Measurements from ENCODE around the gene ADCY5. TPM values are rescaled to one million over a fixed set of nuclear protein-coding genes. Genes with fewer than 3 reads are reported as not detected.

Gene ADCY5
- total RNA-seq, 1 experiment from 2014 or later = 1.4 TPM

DNA sequence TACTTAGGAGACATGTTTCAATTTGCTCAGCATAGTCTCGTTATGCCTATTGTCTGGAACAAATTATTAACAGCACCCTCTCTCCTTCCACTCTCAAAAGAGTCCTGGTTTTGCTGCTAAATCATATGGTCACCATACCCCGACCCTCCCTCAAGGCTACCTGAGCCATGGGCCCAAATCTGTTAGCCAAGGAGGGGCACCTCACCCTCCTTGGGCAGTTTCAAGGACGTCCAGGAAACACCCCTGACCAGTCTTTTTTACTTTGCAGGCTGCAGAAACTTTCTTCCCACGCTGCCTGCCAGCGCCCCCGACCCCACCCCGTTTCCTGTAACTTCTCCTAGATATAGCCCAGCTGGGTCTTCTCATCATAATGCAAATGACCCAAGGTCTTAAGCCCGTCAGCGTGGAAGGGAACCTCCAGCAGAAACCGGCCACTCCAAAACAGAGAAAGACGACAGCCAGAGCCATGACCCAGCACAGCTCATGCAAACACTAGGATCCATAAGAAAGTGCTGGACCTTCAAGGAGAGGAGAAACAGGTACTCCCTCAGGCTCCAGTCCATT is 62.3 kb downstream of the ADCY5 start:
- CTCF ChIA-PET = no interaction called here
- BruUV-seq (replicated peaks) = no TSS peak
- TF ChIP-seq, protein P1, sequence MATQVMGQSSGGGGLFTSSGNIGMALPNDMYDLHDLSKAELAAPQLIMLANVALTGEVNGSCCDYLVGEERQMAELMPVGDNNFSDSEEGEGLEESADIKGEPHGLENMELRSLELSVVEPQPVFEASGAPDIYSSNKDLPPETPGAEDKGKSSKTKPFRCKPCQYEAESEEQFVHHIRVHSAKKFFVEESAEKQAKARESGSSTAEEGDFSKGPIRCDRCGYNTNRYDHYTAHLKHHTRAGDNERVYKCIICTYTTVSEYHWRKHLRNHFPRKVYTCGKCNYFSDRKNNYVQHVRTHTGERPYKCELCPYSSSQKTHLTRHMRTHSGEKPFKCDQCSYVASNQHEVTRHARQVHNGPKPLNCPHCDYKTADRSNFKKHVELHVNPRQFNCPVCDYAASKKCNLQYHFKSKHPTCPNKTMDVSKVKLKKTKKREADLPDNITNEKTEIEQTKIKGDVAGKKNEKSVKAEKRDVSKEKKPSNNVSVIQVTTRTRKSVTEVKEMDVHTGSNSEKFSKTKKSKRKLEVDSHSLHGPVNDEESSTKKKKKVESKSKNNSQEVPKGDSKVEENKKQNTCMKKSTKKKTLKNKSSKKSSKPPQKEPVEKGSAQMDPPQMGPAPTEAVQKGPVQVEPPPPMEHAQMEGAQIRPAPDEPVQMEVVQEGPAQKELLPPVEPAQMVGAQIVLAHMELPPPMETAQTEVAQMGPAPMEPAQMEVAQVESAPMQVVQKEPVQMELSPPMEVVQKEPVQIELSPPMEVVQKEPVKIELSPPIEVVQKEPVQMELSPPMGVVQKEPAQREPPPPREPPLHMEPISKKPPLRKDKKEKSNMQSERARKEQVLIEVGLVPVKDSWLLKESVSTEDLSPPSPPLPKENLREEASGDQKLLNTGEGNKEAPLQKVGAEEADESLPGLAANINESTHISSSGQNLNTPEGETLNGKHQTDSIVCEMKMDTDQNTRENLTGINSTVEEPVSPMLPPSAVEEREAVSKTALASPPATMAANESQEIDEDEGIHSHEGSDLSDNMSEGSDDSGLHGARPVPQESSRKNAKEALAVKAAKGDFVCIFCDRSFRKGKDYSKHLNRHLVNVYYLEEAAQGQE (IDR thresholded peaks at IDR 0.05; ENCODE audit: insufficient read depth in 1 of 2, low read depth in 2 of 2, low read length in 1 of 2) = no peak
- TF ChIP-seq TCF7L2 (IDR thresholded peaks at IDR 0.05; ENCODE audit: low read depth, low read length) (no peak), SIN3A (IDR thresholded peaks at IDR 0.05; ENCODE audit: borderline replicate concordance, insufficient read depth, low read depth, low read length) (no peak), POLR2AphosphoS5 (IDR thresholded peaks at IDR 0.05; ENCODE audit: low read depth, low read length) (no peak)
- TF ChIP-seq, protein P2, sequence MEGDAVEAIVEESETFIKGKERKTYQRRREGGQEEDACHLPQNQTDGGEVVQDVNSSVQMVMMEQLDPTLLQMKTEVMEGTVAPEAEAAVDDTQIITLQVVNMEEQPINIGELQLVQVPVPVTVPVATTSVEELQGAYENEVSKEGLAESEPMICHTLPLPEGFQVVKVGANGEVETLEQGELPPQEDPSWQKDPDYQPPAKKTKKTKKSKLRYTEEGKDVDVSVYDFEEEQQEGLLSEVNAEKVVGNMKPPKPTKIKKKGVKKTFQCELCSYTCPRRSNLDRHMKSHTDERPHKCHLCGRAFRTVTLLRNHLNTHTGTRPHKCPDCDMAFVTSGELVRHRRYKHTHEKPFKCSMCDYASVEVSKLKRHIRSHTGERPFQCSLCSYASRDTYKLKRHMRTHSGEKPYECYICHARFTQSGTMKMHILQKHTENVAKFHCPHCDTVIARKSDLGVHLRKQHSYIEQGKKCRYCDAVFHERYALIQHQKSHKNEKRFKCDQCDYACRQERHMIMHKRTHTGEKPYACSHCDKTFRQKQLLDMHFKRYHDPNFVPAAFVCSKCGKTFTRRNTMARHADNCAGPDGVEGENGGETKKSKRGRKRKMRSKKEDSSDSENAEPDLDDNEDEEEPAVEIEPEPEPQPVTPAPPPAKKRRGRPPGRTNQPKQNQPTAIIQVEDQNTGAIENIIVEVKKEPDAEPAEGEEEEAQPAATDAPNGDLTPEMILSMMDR (IDR thresholded peaks at IDR 0.05) = no peak
- no peaks in the 10 kb centered on the region for H3K36me3 ChIP-seq (ENCODE audit: control insufficient read depth, insufficient read depth, low read length)
- peaks cover 7% of the 10 kb centered on the region for H3K4me1 ChIP-seq (ENCODE audit: control insufficient read depth, insufficient read depth, low read length)
- H3K9me3 ChIP-seq (ENCODE audit: control insufficient read depth, insufficient read depth, low read depth, low read length) = no peaks in the 10 kb centered on the region
- ATAC-seq = no peak
- DNase-seq (ENCODE audit: low read depth, low spot score) = no peak
- H3K27ac ChIP-seq (ENCODE audit: low read length) = no peak overlapping the region
- POLR2A ChIA-PET = no interaction called here
- in situ Hi-C loops (cut with HindIII; ENCODE audit: low pct_unique_long_range_greater_than_20kb, low sequenced_read_pairs) = no loop called here
- intact Hi-C loops (cut with micrococcal nuclease; ENCODE audit: unreplicated experiment) = no loop called here
- no peaks in the 10 kb centered on the region; the same call in 1 of the 2 replicates for H3K27me3 ChIP-seq (ENCODE audit: control insufficient read depth, insufficient read depth, low read length)
- no peak overlapping the region for H3K4me3 ChIP-seq (ENCODE audit: low read depth in 2 of 2, low read length in 2 of 2)

DNA sequence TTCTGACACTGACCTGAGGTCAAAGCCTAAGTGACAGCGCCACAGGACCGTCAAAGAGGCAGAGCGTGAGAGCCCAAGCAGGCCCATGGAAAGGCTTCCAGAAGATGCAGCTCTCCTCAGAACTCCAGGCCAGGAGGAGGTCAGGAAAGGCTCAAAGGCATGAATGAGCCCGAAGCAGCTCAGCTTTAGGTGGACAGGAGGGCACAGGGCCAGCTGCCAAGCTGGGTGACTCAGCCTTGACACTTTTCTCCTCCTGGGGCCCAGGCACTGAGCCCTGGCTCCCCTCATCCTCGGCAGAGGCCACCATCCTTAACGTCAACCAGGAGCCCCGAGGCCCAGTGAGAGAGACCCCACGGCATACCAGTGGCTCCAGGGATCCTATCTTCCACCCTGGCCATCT is 62.9 kb downstream of the ADCY5 start:
- Histone ChIP-seq H3K4me3 (ENCODE audit: low read depth in 2 of 2, low read length in 2 of 2) (no peak overlapping the region), H3K27ac (ENCODE audit: low read length) (no peak overlapping the region), H3K27me3 (ENCODE audit: control insufficient read depth, insufficient read depth, low read length) (no peaks in the 10 kb centered on the region; the same call in 1 of the 2 replicates), H3K4me1 (ENCODE audit: control insufficient read depth, insufficient read depth, low read length) (peaks cover 7% of the 10 kb centered on the region), H3K36me3 (ENCODE audit: control insufficient read depth, insufficient read depth, low read length) (no peaks in the 10 kb centered on the region), H3K9me3 (ENCODE audit: control insufficient read depth, insufficient read depth, low read depth, low read length) (no peaks in the 10 kb centered on the region)
- ChIA-PET CTCF (no interaction called here), POLR2A (no interaction called here)
- no TSS peak for BruUV-seq (replicated peaks)
- ATAC-seq (peak; percentile 37), DNase-seq (ENCODE audit: low read depth, low spot score) (no peak)
- TF ChIP-seq, protein P2 (IDR thresholded peaks at IDR 0.05) = no peak
- no peak for TF ChIP-seq POLR2AphosphoS5 (IDR thresholded peaks at IDR 0.05; ENCODE audit: low read depth, low read length)
- no peak for TF ChIP-seq TCF7L2 (IDR thresholded peaks at IDR 0.05; ENCODE audit: low read depth, low read length)
- TF ChIP-seq SIN3A (IDR thresholded peaks at IDR 0.05; ENCODE audit: borderline replicate concordance, insufficient read depth, low read depth, low read length) = no peak
- TF ChIP-seq, protein P1 (IDR thresholded peaks at IDR 0.05; ENCODE audit: insufficient read depth in 1 of 2, low read depth in 2 of 2, low read length in 1 of 2) = no peak
- in situ Hi-C loops (cut with HindIII; ENCODE audit: low pct_unique_long_range_greater_than_20kb, low sequenced_read_pairs) (no loop called here), intact Hi-C loops (cut with micrococcal nuclease; ENCODE audit: unreplicated experiment) (no loop called here)

Measured in Panc1 (cell line).